Measurements from ENCODE around the gene SNX33.
"Not testable (repeated sequence)": the region's sequence is repeated elsewhere in the genome, so short reads cannot be mapped to it uniquely, and the experiment has no call there.

SNX33 gene

GRCh38 chr15:75684648-75685047 is 36.9 kb downstream of the SNX33 start:
- DNase-seq: no peak

GRCh38 chr15:75685195-75685594 is 37.5 kb downstream of the SNX33 start:
- no peak for DNase-seq

- DNase-seq: not testable (repeated sequence)
Measured at GRCh38 chr15:75686212-75686642, 38.5 kb downstream of the SNX33 start.

- DNase-seq: no peak
Measured at GRCh38 chr15:75687486-75688277, 40.0 kb downstream of the SNX33 start.

- DNase-seq: no peak
Measured at GRCh38 chr15:75688278-75688557, 40.5 kb downstream of the SNX33 start.

- DNase-seq: no peak
Measured at GRCh38 chr15:75688831-75689230, 41.1 kb downstream of the SNX33 start.

- not testable (repeated sequence) for DNase-seq
Measured at GRCh38 chr15:75689429-75689828, 41.7 kb downstream of the SNX33 start.

- DNase-seq: not testable (repeated sequence)
Measured at GRCh38 chr15:75692311-75692710, 44.6 kb downstream of the SNX33 start.

GRCh38 chr15:75693028-75693427 is 45.3 kb downstream of the SNX33 start:
- DNase-seq: not testable (repeated sequence)

GRCh38 chr15:75693501-75694240 is 46.0 kb downstream of the SNX33 start:
- DNase-seq: no peak

- peak; percentile 44 for DNase-seq
Measured at GRCh38 chr15:75694241-75695182, 46.8 kb downstream of the SNX33 start.

GRCh38 chr15:75695220-75695619 is 47.5 kb downstream of the SNX33 start:
- DNase-seq: no peak

- no peak for DNase-seq
Measured at GRCh38 chr15:75695634-75696310, 48.1 kb downstream of the SNX33 start.

- DNase-seq: no peak
Measured at GRCh38 chr15:75696311-75696720, 48.6 kb downstream of the SNX33 start.

GRCh38 chr15:75696854-75697259 is 49.1 kb downstream of the SNX33 start:
- DNase-seq: no peak

GRCh38 chr15:75697523-75697922 is 49.8 kb downstream of the SNX33 start:
- DNase-seq: no peak

- not testable (repeated sequence) for DNase-seq
Measured at GRCh38 chr15:75697974-75698747, 50.4 kb downstream of the SNX33 start.

- not testable (repeated sequence) for DNase-seq
Measured at GRCh38 chr15:75699517-75699916, 51.8 kb downstream of the SNX33 start.

GRCh38 chr15:75699961-75700874 is 52.5 kb downstream of the SNX33 start:
- DNase-seq: not testable (repeated sequence)
